Esophagus squamous epithelium (tissue), 5 donors: Measurements from ENCODE around the gene POMGNT2. TPM values are rescaled to one million over a fixed set of nuclear protein-coding genes. Genes with fewer than 3 reads are reported as not detected.

ENCODE experiments used
- DNase-seq: peaks from one replicate; lab custom pipeline; 2025; lab: John Stamatoyannopoulos, UW
- H3K27ac ChIP-seq, 4 donors: fragments of 200-600 bp; sonication (generic); one replicate each; pipeline ENCODE4 v1.5.1; 2016 to 2019; ENCODE audit warnings: mild to moderate bottlenecking in 1 of 4
- H3K27me3 ChIP-seq, 4 donors: fragments of 200-600 bp; sonication (generic); 1 replicate in 3 of 4; 2 replicates in 1 of 4; pipeline versions ENCODE4 v1.5.1 to v1.6.0; 2017 to 2021; ENCODE audit warnings: antibody characterized with exemption in 1 of 4
- H3K36me3 ChIP-seq, 3 donors: fragments of 200-600 bp; sonication (generic); one replicate each; pipeline ENCODE4 v1.5.1; 2016 to 2019
- H3K4me1 ChIP-seq, 3 donors: fragments of 200-600 bp; sonication (generic); one replicate each; pipeline ENCODE4 v1.5.1; 2017 to 2019
- H3K4me3 ChIP-seq, 4 donors: fragments of 200-600 bp; sonication (generic); 1 replicate in 3 of 4; 2 replicates in 1 of 4; pipeline ENCODE4 v1.5.1; 2016 to 2019; ENCODE audit warnings: mild to moderate bottlenecking in 2 of 4, moderate library complexity in 1 of 4
- H3K9me3 ChIP-seq, 3 donors: fragments of 200-600 bp; sonication (generic); one replicate each; pipeline ENCODE4 v1.5.1; 2016 to 2019
- POLR2A ChIP-seq, 4 donors: fragments of 450-650 bp; IDR thresholded peaks; one replicate each; pipeline ENCODE4 v1.6.1; 2017; ENCODE audit warnings: antibody characterized with exemption in 4 of 4, mild to moderate bottlenecking in 4 of 4, moderate library complexity in 3 of 4
- WGBS, 2 donors: methylation state at CpG; one replicate each; pipeline ENCODE4 v1.1.5; 2018; 5-methylcytosine and 5-hydroxymethylcytosine counted together
- intact Hi-C: fragments of 100-400 bp; cut with DNase I; formaldehyde crosslinking; loops from one replicate; pipeline ENCODE4 v1.15.0; 2022
- total RNA-seq, 4 donors: library from RNA; depleted of rRNA; stranded (reverse); fragments of >200 nt; gene quantifications; one replicate each; pipeline ENCODE4 v1.1.0, GENCODE V29; 2016
- TF ChIP-seq, protein P1 (sequence below), 6 experiments: fragments of 450-650 bp in 4 of 6; fragments of 200-600 bp in 2 of 6; sonication (generic) in 2 of 6; IDR thresholded peaks; one replicate each; pipeline ENCODE4 v1.5.1; 2016 to 2019; ENCODE audit warnings: antibody characterized with exemption in 6 of 6, mild to moderate bottlenecking in 4 of 6, moderate library complexity in 4 of 6
- donor health status: DM: yes; HTN: yes; CAD: no.

POMGNT2 gene
- total RNA-seq, 4 donors from 2014 or later, result 4.4 to 14.0 (median 9.0) TPM

DNA sequence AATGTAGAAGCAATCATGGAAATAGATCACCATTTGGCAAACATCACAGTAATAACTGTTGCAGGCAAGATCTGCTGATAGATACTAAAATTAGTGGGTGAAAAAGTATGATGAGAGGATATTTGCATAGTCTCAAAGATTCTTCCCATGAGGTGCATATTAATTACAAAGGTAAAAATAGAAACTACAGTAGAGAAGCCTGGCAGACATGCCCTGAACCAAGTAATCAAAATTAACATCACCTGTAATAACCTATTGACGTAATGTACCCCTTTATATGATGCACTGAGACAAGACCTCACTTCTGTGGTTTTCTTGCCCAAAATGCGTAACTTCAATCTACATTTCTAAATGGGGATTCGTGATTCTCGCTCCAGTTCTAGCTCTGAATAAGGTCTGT lies 14.4 kb downstream of the POMGNT2 start:
- peaks cover 0 to 4% (median 0%) of the 10 kb centered on the region in 3 donors for H3K4me1 ChIP-seq
- no peaks in the 10 kb centered on the region for H3K9me3 ChIP-seq
- H3K36me3 ChIP-seq, result no peaks in the 10 kb centered on the region
- DNase-seq, result no peak
- no peak overlapping the region for H3K4me3 ChIP-seq
- TF ChIP-seq, protein P1, sequence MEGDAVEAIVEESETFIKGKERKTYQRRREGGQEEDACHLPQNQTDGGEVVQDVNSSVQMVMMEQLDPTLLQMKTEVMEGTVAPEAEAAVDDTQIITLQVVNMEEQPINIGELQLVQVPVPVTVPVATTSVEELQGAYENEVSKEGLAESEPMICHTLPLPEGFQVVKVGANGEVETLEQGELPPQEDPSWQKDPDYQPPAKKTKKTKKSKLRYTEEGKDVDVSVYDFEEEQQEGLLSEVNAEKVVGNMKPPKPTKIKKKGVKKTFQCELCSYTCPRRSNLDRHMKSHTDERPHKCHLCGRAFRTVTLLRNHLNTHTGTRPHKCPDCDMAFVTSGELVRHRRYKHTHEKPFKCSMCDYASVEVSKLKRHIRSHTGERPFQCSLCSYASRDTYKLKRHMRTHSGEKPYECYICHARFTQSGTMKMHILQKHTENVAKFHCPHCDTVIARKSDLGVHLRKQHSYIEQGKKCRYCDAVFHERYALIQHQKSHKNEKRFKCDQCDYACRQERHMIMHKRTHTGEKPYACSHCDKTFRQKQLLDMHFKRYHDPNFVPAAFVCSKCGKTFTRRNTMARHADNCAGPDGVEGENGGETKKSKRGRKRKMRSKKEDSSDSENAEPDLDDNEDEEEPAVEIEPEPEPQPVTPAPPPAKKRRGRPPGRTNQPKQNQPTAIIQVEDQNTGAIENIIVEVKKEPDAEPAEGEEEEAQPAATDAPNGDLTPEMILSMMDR (IDR thresholded peaks at IDR 0.05), result no peak
- TF ChIP-seq POLR2A (IDR thresholded peaks at IDR 0.05), result no peak
- intact Hi-C loops, result no loop called here
- H3K27me3 ChIP-seq, result no peaks in the 10 kb centered on the region
- H3K27ac ChIP-seq, result no peak overlapping the region
- 87 to 96% methylated on average over 4 of the region's 4 CpGs for WGBS, 2 donors

DNA sequence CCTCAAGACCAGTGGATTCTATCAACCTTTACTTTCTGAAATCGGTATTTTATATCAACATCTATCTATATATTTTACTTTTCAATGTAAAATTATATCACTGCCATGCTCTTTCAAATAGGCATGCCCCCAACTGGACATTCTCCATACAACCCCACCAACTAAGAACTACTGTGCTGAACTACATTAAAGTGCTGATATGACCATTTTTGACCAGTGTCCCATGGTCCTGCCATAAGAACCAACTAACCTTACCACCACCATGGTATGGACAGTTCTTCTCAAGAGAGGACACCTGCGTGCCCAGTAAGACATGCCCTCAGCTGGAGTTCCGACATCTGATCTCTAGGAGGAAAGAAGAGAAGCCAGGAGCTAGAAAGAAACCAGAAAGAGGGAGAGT lies 15.6 kb downstream of the POMGNT2 start:
- no peak for TF ChIP-seq POLR2A (IDR thresholded peaks at IDR 0.05)
- TF ChIP-seq, protein P1 (IDR thresholded peaks at IDR 0.05), result no peak
- peaks cover 0 to 4% (median 0%) of the 10 kb centered on the region in 3 donors for H3K4me1 ChIP-seq
- H3K9me3 ChIP-seq, result no peaks in the 10 kb centered on the region
- 90 to 91% methylated on average over 3 of the region's 3 CpGs for WGBS, 2 donors
- H3K27me3 ChIP-seq, result no peaks in the 10 kb centered on the region
- intact Hi-C loops, result no loop called here
- no peaks in the 10 kb centered on the region for H3K36me3 ChIP-seq
- H3K27ac ChIP-seq, result no peak overlapping the region
- no peak overlapping the region for H3K4me3 ChIP-seq
- no peak for DNase-seq

DNA sequence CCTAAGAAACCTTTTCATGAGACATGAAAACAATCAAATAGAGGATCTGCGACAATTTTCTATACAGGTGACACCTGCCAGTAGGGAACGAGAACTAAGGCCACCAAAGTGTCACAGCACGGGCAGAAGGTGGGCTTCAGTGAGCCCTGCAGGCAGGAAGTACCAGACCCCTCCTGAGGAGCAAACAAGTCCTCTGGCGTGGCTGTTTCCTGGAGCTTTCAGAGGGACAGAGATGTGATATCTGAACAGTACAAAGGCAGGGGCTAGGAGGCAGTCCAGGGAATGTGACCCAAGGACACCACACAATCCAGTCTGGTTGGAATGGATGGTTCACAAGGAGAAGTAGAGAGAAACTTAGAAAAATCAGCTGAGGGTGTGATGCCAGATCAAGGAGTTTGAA lies 16.8 kb downstream of the POMGNT2 start:
- H3K36me3 ChIP-seq, result no peaks in the 10 kb centered on the region
- 89 to 95% methylated on average over 4 of the region's 4 CpGs for WGBS, 2 donors
- H3K27ac ChIP-seq, result no peak overlapping the region
- peaks cover 0 to 4% (median 0%) of the 10 kb centered on the region in 3 donors for H3K4me1 ChIP-seq
- no peaks in the 10 kb centered on the region for H3K27me3 ChIP-seq
- H3K4me3 ChIP-seq, result no peak overlapping the region
- TF ChIP-seq POLR2A (IDR thresholded peaks at IDR 0.05), result no peak
- TF ChIP-seq, protein P1 (IDR thresholded peaks at IDR 0.05), result no peak
- no peaks in the 10 kb centered on the region for H3K9me3 ChIP-seq
- intact Hi-C loops, result no loop called here
- no peak for DNase-seq

DNA sequence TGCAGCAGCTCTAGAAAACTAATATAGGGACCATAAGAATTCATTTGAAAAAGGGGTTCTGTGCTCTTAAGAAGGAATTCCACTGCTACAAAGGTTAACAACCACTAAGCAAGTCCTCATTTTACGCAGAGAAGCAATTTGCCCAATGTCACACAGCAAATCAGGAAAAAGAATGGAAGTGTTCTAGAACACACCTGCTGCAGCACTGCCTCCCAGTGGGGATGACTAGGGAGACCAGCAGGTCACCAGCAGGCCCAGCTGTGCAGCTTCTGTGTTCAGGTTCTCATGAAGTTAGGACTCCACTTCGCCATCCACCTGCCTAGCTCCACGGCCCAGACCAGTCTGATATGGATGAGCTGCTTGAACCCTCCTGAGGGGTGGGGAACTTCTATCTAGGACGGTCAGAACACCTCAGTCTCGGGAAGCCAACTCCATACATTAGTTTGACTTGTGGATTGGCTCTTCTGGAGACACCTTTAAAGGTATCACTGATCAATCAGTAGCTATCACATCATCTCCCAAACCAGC lies 18.6 kb downstream of the POMGNT2 start:
- 85 to 91% methylated on average over 5 of the region's 5 CpGs for WGBS, 2 donors
- no peak overlapping the region for H3K27ac ChIP-seq
- no peaks in the 10 kb centered on the region for H3K36me3 ChIP-seq
- H3K9me3 ChIP-seq, result no peaks in the 10 kb centered on the region
- TF ChIP-seq POLR2A (IDR thresholded peaks at IDR 0.05), result no peak
- TF ChIP-seq, protein P1 (IDR thresholded peaks at IDR 0.05), result no peak
- no peak overlapping the region for H3K4me3 ChIP-seq
- H3K4me1 ChIP-seq, result no peaks in the 10 kb centered on the region
- no peaks in the 10 kb centered on the region for H3K27me3 ChIP-seq
- DNase-seq, result no peak
- intact Hi-C loops, result no loop called here

DNA sequence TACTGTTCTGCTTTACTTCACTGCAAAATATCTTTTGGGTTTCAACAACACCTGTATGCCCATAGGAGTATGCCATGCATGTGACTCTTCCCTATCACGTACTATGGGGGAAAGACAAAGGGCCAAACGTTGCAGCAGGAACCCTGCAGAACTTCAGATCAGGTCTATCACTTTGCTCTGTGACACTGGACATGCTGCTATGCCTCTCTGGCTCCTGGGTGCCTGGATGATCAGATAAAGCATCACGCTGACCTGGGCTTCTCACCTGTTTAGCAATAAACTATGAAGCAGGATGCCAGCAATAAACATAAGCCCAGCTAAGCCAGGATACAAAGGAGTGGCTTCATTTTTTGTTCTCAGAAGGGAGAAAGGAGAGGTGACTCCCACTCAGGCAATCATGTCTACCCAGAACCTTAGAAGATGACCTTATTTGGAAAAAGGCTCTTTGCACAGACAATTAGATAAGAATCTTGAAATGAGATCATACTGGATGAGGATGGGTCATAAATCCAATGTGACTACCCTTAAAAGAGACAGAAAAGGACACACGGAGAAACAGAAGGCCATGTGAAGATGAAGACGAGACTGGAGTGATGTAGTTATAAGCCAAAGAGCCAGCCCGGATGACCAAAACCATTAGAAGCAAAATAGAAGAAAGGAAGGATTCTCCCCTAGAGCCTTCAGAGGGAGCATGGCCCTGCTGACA lies 19.3 kb downstream of the POMGNT2 start:
- no peak overlapping the region for H3K4me3 ChIP-seq
- no peaks in the 10 kb centered on the region for H3K4me1 ChIP-seq
- intact Hi-C loops, result no loop called here
- 91 to 92% methylated on average over 6 of the region's 6 CpGs for whole genome bisulfite sequencing, 2 donors
- H3K9me3 ChIP-seq, result no peaks in the 10 kb centered on the region
- H3K27ac ChIP-seq, result no peak overlapping the region
- no peaks in the 10 kb centered on the region for H3K36me3 ChIP-seq
- H3K27me3 ChIP-seq, result no peaks in the 10 kb centered on the region
- TF ChIP-seq, protein P1 (IDR thresholded peaks at IDR 0.05), result no peak
- TF ChIP-seq POLR2A (IDR thresholded peaks at IDR 0.05), result no peak
- no peak for DNase-seq
